Subcutaneous adipose tissue (tissue), 4 donors: ENCODE data around the gene ITSN2. TPM values are rescaled to one million over a fixed set of nuclear protein-coding genes. Genes with fewer than 3 reads are reported as not detected.

Source experiments
- CTCF ChIP-seq: fragments of 450-650 bp; IDR thresholded peaks from one replicate; pipeline ENCODE4 v1.5.1; 2016; ENCODE audit warnings: low read depth, mild to moderate bottlenecking, control low read depth, antibody characterized with exemption, moderate library complexity
- total RNA-seq, 4 donors: library from RNA; depleted of rRNA; stranded (reverse); fragments of >200 nt; gene quantifications; one replicate each; pipeline ENCODE4 v1.1.0, GENCODE V29; 2016

ITSN2 gene
- total RNA-seq, 4 donors from 2014 or later, result 51.5 to 69.9 (median 61.9) TPM

GRCh38 chr2:24339856-24340262, 20.5 kb downstream of the ITSN2 start:
- TF ChIP-seq CTCF, result no peak

GRCh38 chr2:24337890-24338289, 22.4 kb downstream of the ITSN2 start:
- TF ChIP-seq CTCF, result no peak

GRCh38 chr2:24336811-24337210, 23.5 kb downstream of the ITSN2 start:
- no peak for TF ChIP-seq CTCF

DNA sequence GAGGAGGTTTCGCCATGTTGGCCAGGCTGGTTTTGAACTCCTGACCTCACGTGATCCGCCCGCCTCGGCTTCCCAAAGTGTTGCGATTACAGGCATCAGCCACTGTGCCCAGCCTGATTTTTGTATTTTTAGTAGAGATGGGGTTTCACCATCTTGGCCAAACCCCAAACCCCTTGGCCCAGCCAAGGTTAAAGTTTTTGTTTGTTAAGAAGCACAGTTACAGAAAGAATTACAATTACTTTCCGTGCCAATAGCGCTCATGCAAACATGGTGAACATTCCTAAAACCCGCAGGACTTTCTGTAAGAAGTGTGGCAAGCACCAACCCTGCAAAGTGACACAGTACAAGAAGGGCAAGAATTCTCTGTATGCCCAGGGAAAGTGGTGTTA, 26.1 kb downstream of the ITSN2 start:
- TF ChIP-seq CTCF, result no peak

GRCh38 chr2:24332791-24333540, 27.4 kb downstream of the ITSN2 start:
- TF ChIP-seq CTCF, result no peak

- TF ChIP-seq CTCF, result no peak
These were observed 30.2 kb downstream of the ITSN2 start for GRCh38 chr2:24330161-24330560.

- no peak for TF ChIP-seq CTCF
These were observed 30.6 kb downstream of the ITSN2 start for GRCh38 chr2:24329700-24330099.
